ENCODE results near the gene TIFAB. TPM values are rescaled to one million over a fixed set of nuclear protein-coding genes. Genes with fewer than 3 reads are reported as not detected.

The TIFAB gene
- total RNA-seq, 1 experiment from 2014 or later, result not detected

- peaks cover 25% of the 10 kb centered on the region for H3K4me1 ChIP-seq (replicated peaks)
- no peaks in the 10 kb centered on the region for H3K27me3 ChIP-seq (replicated peaks)
- DNase-seq (ENCODE audit: low read depth in 1 of 2, low spot score in 2 of 2), result peak; percentile 80 to 91
- peak within 1 kb of the TSS; percentile 88 for H3K4me3 ChIP-seq
- no peaks in the 10 kb centered on the region for H3K9me3 ChIP-seq (replicated peaks)
- peaks cover 18% of the 10 kb centered on the region for H3K36me3 ChIP-seq
- H3K27ac ChIP-seq, result peak within 1 kb of the TSS; percentile 88
These were observed 53.0 kb downstream of the TIFAB start, which contains the start of gene MACROH2A1 for GRCh38 chr5:135398855-135399793. TSS of gene MACROH2A1 (minus strand) at chr5:135399231. CDS start at chr5:135389093, 10,138 bp downstream.

DNA sequence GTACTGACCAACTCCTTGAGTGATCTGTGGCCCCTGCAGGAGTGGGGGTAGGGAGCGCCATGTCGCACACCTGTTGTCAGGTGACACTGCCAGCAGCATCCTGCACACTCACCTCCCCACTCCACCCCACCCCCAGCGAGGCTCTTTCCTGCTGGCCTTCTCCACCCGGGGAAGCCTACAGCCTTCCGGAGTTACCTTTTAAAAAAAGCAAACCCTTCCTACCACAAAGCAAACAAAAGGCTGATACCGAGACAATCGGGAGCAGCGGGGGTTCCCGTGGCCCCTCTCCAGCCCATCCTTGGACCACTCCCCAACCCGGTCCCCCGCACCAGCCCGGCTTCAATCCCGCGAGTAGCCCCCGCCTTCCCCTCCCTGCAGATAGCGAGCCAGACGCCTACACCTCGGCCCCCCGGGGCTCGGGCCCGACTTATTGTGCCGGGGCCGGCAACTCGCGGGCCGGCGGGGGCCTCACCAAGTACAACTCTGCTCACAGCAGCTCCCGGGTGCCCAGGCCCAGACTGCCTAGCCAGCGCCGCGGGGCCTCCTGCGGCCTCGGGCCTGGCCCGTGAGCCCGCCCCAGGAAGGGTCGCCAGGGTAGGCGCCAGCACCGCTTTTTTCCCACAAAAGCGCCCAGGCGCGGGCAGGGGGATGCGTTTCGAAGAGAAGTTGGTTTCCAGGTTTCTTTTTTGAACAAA, 53.8 kb downstream of the TIFAB start:
- Histone ChIP-seq H3K4me3 (peak overlapping the region; percentile 88), H3K4me1 (replicated peaks) (peaks cover 33% of the 10 kb centered on the region), H3K9me3 (replicated peaks) (no peaks in the 10 kb centered on the region), H3K27me3 (replicated peaks) (no peaks in the 10 kb centered on the region), H3K36me3 (peaks cover 18% of the 10 kb centered on the region), H3K27ac (peak overlapping the region; percentile 88)
- DNase-seq (ENCODE audit: low read depth in 1 of 2, low spot score in 2 of 2), result peak; percentile 53 to 61

Other genes starting within 250 kb of the TIFAB start
- 337 and 463 TPM in 2 replicates for gene MACROH2A1, start 53.1 kb downstream of the TIFAB start, total RNA-seq (2014; rRNA removed; shearing (Covaris generic))
- not detected in 2 replicates for gene DCANP1, start 5.0 kb downstream of the TIFAB start, total RNA-seq (2014; rRNA removed; shearing (Covaris generic))
- not detected in 2 replicates for gene NEUROG1, start 83.6 kb upstream of the TIFAB start, total RNA-seq (2014; rRNA removed; shearing (Covaris generic))
- 0.29 TPM in 1 of 2 replicates, not detected in the other for gene CXCL14, start 126.6 kb upstream of the TIFAB start, total RNA-seq (2014; rRNA removed; shearing (Covaris generic))

All from SJSA1 (cell line).